ENCODE data around the gene HSDL2.

HSDL2 gene

GRCh38 chr9:112446526-112446925 is 66.6 kb downstream of the HSDL2 start:
- H2BK12ac ChIP-seq (ENCODE audit: low read length) = no peak overlapping the region
- H2BK120ac ChIP-seq (ENCODE audit: insufficient read depth, low read length, poor library complexity) = no peak overlapping the region
- no peaks in the 10 kb centered on the region for H3K79me1 ChIP-seq (ENCODE audit: low read length)
- peaks cover 0 to 2% of the 10 kb centered on the region in 2 experiments for H3K36me3 ChIP-seq (ENCODE audit: control insufficient read depth in 1 of 2, insufficient read depth in 2 of 2, low read length in 2 of 2)
- no peak overlapping the region for H3K14ac ChIP-seq (ENCODE audit: low read length)
- H4K91ac ChIP-seq (ENCODE audit: low read depth, low read length) = no peak overlapping the region
- H3K79me2 ChIP-seq (ENCODE audit: control insufficient read depth, insufficient read depth, low read length, poor library complexity) = no peaks in the 10 kb centered on the region
- H3K27ac ChIP-seq (ENCODE audit: low read depth, low read length) = no peak overlapping the region
- no peak overlapping the region for H2BK5ac ChIP-seq (ENCODE audit: low read depth, low read length, poor library complexity)
- no peaks in the 10 kb centered on the region for H3K9me3 ChIP-seq (ENCODE audit: insufficient read depth, low read depth, low read length)
- H2AFZ ChIP-seq (ENCODE audit: insufficient read depth, low read length, poor library complexity) = no peak overlapping the region
- no peak overlapping the region for H2AK5ac ChIP-seq (ENCODE audit: low read length)
- no peak overlapping the region for H4K12ac ChIP-seq (ENCODE audit: low read depth, low read length)
- H3K4ac ChIP-seq (ENCODE audit: low read depth, low read length) = no peak overlapping the region
- no peak overlapping the region for H4K8ac ChIP-seq (ENCODE audit: low read depth, low read length)
- WGBS (ENCODE audit: extremely low coverage, insufficient coverage, insufficient read length) = no CpG with 5 or more reads among the region's 2 CpGs
- no peak overlapping the region for H3K9ac ChIP-seq (ENCODE audit: low read length)
- no peak overlapping the region for H3K18ac ChIP-seq (ENCODE audit: low read length)
- H3K23ac ChIP-seq (ENCODE audit: low read length) = no peak overlapping the region
- peaks cover 0 to 3% of the 10 kb centered on the region in 2 experiments for H3K4me1 ChIP-seq (ENCODE audit: control insufficient read depth in 1 of 2, insufficient read depth in 2 of 2, low read length in 2 of 2)
- no peak overlapping the region for H3K4me2 ChIP-seq (ENCODE audit: low read length)
- H3K4me3 ChIP-seq (ENCODE audit: low read depth, low read length) = no peak overlapping the region
- no peaks in the 10 kb centered on the region for H3K27me3 ChIP-seq (ENCODE audit: insufficient read depth, low read length)
- DNase-seq = no peak

- Histone ChIP-seq H3K27ac (ENCODE audit: low read depth, low read length) (no peak overlapping the region), H2BK120ac (ENCODE audit: insufficient read depth, low read length, poor library complexity) (no peak overlapping the region), H3K4me1 (ENCODE audit: control insufficient read depth in 1 of 2, insufficient read depth in 2 of 2, low read length in 2 of 2) (peaks cover 0 to 3% of the 10 kb centered on the region in 2 experiments), H4K12ac (ENCODE audit: low read depth, low read length) (no peak overlapping the region), H3K27me3 (ENCODE audit: insufficient read depth, low read length) (no peaks in the 10 kb centered on the region), H3K4me2 (ENCODE audit: low read length) (no peak overlapping the region), H3K79me1 (ENCODE audit: low read length) (no peaks in the 10 kb centered on the region), H3K9me3 (ENCODE audit: insufficient read depth, low read depth, low read length) (no peaks in the 10 kb centered on the region), H3K4me3 (ENCODE audit: low read depth, low read length) (no peak overlapping the region), H2BK5ac (ENCODE audit: low read depth, low read length, poor library complexity) (no peak overlapping the region), H3K9ac (ENCODE audit: low read length) (no peak overlapping the region), H2BK12ac (ENCODE audit: low read length) (no peak overlapping the region), H4K91ac (ENCODE audit: low read depth, low read length) (no peak overlapping the region), H3K23ac (ENCODE audit: low read length) (no peak overlapping the region), H3K36me3 (ENCODE audit: control insufficient read depth in 1 of 2, insufficient read depth in 2 of 2, low read length in 2 of 2) (no peaks in the 10 kb centered on the region), H3K14ac (ENCODE audit: low read length) (no peak overlapping the region), H4K8ac (ENCODE audit: low read depth, low read length) (no peak overlapping the region), H3K18ac (ENCODE audit: low read length) (no peak overlapping the region), H3K4ac (ENCODE audit: low read depth, low read length) (no peak overlapping the region), H2AFZ (ENCODE audit: insufficient read depth, low read length, poor library complexity) (no peak overlapping the region), H2AK5ac (ENCODE audit: low read length) (no peak overlapping the region), H3K79me2 (ENCODE audit: control insufficient read depth, insufficient read depth, low read length, poor library complexity) (no peaks in the 10 kb centered on the region)
- no peak for DNase-seq
- WGBS (ENCODE audit: extremely low coverage, insufficient coverage, insufficient read length) = no CpG with 5 or more reads among the region's 2 CpGs
Observed at GRCh38 chr9:112447283-112447761, 67.4 kb downstream of the HSDL2 start.

- H3K4me3 ChIP-seq (ENCODE audit: low read depth, low read length) = no peak overlapping the region
- H3K4me1 ChIP-seq (ENCODE audit: control insufficient read depth in 1 of 2, insufficient read depth in 2 of 2, low read length in 2 of 2) = no peaks in the 10 kb centered on the region
- no peak overlapping the region for H3K4ac ChIP-seq (ENCODE audit: low read depth, low read length)
- H4K91ac ChIP-seq (ENCODE audit: low read depth, low read length) = no peak overlapping the region
- H4K8ac ChIP-seq (ENCODE audit: low read depth, low read length) = no peak overlapping the region
- H2BK120ac ChIP-seq (ENCODE audit: insufficient read depth, low read length, poor library complexity) = no peak overlapping the region
- DNase-seq = no peak
- no peak overlapping the region for H2AK5ac ChIP-seq (ENCODE audit: low read length)
- H3K23ac ChIP-seq (ENCODE audit: low read length) = no peak overlapping the region
- H3K9ac ChIP-seq (ENCODE audit: low read length) = no peak overlapping the region
- no peak overlapping the region for H3K14ac ChIP-seq (ENCODE audit: low read length)
- H3K27ac ChIP-seq (ENCODE audit: low read depth, low read length) = no peak overlapping the region
- H4K12ac ChIP-seq (ENCODE audit: low read depth, low read length) = no peak overlapping the region
- H3K79me2 ChIP-seq (ENCODE audit: control insufficient read depth, insufficient read depth, low read length, poor library complexity) = no peaks in the 10 kb centered on the region
- WGBS (ENCODE audit: extremely low coverage, insufficient coverage, insufficient read length) = no CpG with 5 or more reads among the region's 1 CpG
- no peak overlapping the region for H3K18ac ChIP-seq (ENCODE audit: low read length)
- H2BK5ac ChIP-seq (ENCODE audit: low read depth, low read length, poor library complexity) = no peak overlapping the region
- H3K36me3 ChIP-seq (ENCODE audit: control insufficient read depth in 1 of 2, insufficient read depth in 2 of 2, low read length in 2 of 2) = peaks cover 6 to 8% of the 10 kb centered on the region in 2 experiments
- H3K79me1 ChIP-seq (ENCODE audit: low read length) = no peaks in the 10 kb centered on the region
- H3K4me2 ChIP-seq (ENCODE audit: low read length) = no peak overlapping the region
- H2BK12ac ChIP-seq (ENCODE audit: low read length) = no peak overlapping the region
- no peak overlapping the region for H2AFZ ChIP-seq (ENCODE audit: insufficient read depth, low read length, poor library complexity)
- no peaks in the 10 kb centered on the region for H3K9me3 ChIP-seq (ENCODE audit: insufficient read depth, low read depth, low read length)
- no peaks in the 10 kb centered on the region for H3K27me3 ChIP-seq (ENCODE audit: insufficient read depth, low read length)
Observed at GRCh38 chr9:112462855-112463254, 82.9 kb downstream of the HSDL2 start.

GRCh38 chr9:112465352-112465751 is 85.4 kb downstream of the HSDL2 start:
- Histone ChIP-seq H3K27ac (ENCODE audit: low read depth, low read length) (no peak overlapping the region), H3K4ac (ENCODE audit: low read depth, low read length) (no peak overlapping the region), H2AFZ (ENCODE audit: insufficient read depth, low read length, poor library complexity) (no peak overlapping the region), H3K79me2 (ENCODE audit: control insufficient read depth, insufficient read depth, low read length, poor library complexity) (no peaks in the 10 kb centered on the region), H3K36me3 (ENCODE audit: control insufficient read depth in 1 of 2, insufficient read depth in 2 of 2, low read length in 2 of 2) (peaks cover 2 to 3% of the 10 kb centered on the region in 2 experiments), H4K8ac (ENCODE audit: low read depth, low read length) (no peak overlapping the region), H4K12ac (ENCODE audit: low read depth, low read length) (no peak overlapping the region), H3K4me2 (ENCODE audit: low read length) (no peak overlapping the region), H3K9ac (ENCODE audit: low read length) (no peak overlapping the region), H3K18ac (ENCODE audit: low read length) (no peak overlapping the region), H3K27me3 (ENCODE audit: insufficient read depth, low read length) (no peaks in the 10 kb centered on the region), H2BK5ac (ENCODE audit: low read depth, low read length, poor library complexity) (no peak overlapping the region), H2BK12ac (ENCODE audit: low read length) (no peak overlapping the region), H3K23ac (ENCODE audit: low read length) (no peak overlapping the region), H2BK120ac (ENCODE audit: insufficient read depth, low read length, poor library complexity) (no peak overlapping the region), H2AK5ac (ENCODE audit: low read length) (no peak overlapping the region), H3K79me1 (ENCODE audit: low read length) (no peaks in the 10 kb centered on the region), H3K4me1 (ENCODE audit: control insufficient read depth in 1 of 2, insufficient read depth in 2 of 2, low read length in 2 of 2) (no peaks in the 10 kb centered on the region), H3K4me3 (ENCODE audit: low read depth, low read length) (no peak overlapping the region), H3K14ac (ENCODE audit: low read length) (no peak overlapping the region), H4K91ac (ENCODE audit: low read depth, low read length) (no peak overlapping the region), H3K9me3 (ENCODE audit: insufficient read depth, low read depth, low read length) (no peaks in the 10 kb centered on the region)
- no peak for DNase-seq
- WGBS (ENCODE audit: extremely low coverage, insufficient coverage, insufficient read length) = no CpG with 5 or more reads among the region's 4 CpGs
